SJSA1 (cell line): ENCODE data around the gene CAB39. TPM values are rescaled to one million over a fixed set of nuclear protein-coding genes. Genes with fewer than 3 reads are reported as not detected.
A peak's percentile ranks its signal among the peaks of the same experiment; 100 is the strongest.

Source experiments
- DNase-seq, 2 experiments: peaks; one replicate each; pipeline ENCODE4 v3.0.0-alpha.2; 2015 to 2020; ENCODE audit warnings: low spot score in 2 of 2, low read depth in 1 of 2
- H3K27ac ChIP-seq: fragments of 250-450 bp; sonication (Bioruptor Pico); 2 replicates; pipeline ENCODE4 v1.5.1; 2020; ENCODE audit warnings: mild to moderate bottlenecking, moderate library complexity
- H3K27me3 ChIP-seq: fragments of 250-450 bp; sonication (Bioruptor Pico); replicated peaks from 2 replicates; pipeline ENCODE4 v1.5.1; 2020; ENCODE audit warnings: mild to moderate bottlenecking, moderate library complexity
- H3K36me3 ChIP-seq: fragments of 250-450 bp; sonication (Bioruptor Pico); 2 replicates; pipeline ENCODE4 v1.5.1; 2020; ENCODE audit warnings: mild to moderate bottlenecking
- H3K4me1 ChIP-seq: fragments of 250-450 bp; sonication (Bioruptor Pico); replicated peaks from 2 replicates; pipeline ENCODE4 v1.6.1; 2021; ENCODE audit warnings: mild to moderate bottlenecking
- H3K4me3 ChIP-seq: fragments of 250-450 bp; sonication (Bioruptor Pico); 2 replicates; pipeline ENCODE4 v1.5.1; 2020; ENCODE audit warnings: mild to moderate bottlenecking
- H3K9me3 ChIP-seq: fragments of 250-450 bp; sonication (Bioruptor Pico); replicated peaks from 2 replicates; pipeline ENCODE4 v1.5.1; 2020; ENCODE audit warnings: mild to moderate bottlenecking
- total RNA-seq: library from RNA; depleted of rRNA; stranded (reverse); fragments of >200 nt; shearing (Covaris generic); gene quantifications from 2 replicates; pipeline ENCODE4 v1.2.3, GENCODE V29; 2014

CAB39 gene
- total RNA-seq, 1 experiment from 2014 or later = 108 TPM

- no peak for DNase-seq
- peaks cover 72% of the 10 kb centered on the region for H3K36me3 ChIP-seq
- no peaks in the 10 kb centered on the region for H3K27me3 ChIP-seq
- no peaks in the 10 kb centered on the region for H3K9me3 ChIP-seq
- peak overlapping the region; percentile 85; the same call in 1 of the 2 replicates for H3K27ac ChIP-seq
- H3K4me1 ChIP-seq = peaks cover 46% of the 10 kb centered on the region
- no peak overlapping the region for H3K4me3 ChIP-seq
These were observed 83.2 kb downstream of the CAB39 start for GRCh38 chr2:230795856-230796255.

GRCh38 chr2:230796280-230796862 lies 83.7 kb downstream of the CAB39 start:
- peaks cover 72% of the 10 kb centered on the region for H3K36me3 ChIP-seq
- no peaks in the 10 kb centered on the region for H3K27me3 ChIP-seq
- DNase-seq = no peak
- no peak overlapping the region for H3K4me3 ChIP-seq
- no peaks in the 10 kb centered on the region for H3K9me3 ChIP-seq
- peaks cover 46% of the 10 kb centered on the region for H3K4me1 ChIP-seq
- no peak overlapping the region for H3K27ac ChIP-seq

- Histone ChIP-seq H3K27ac (no peak overlapping the region), H3K27me3 (no peaks in the 10 kb centered on the region), H3K36me3 (peaks cover 67% of the 10 kb centered on the region), H3K4me3 (no peak overlapping the region), H3K9me3 (no peaks in the 10 kb centered on the region), H3K4me1 (peaks cover 40% of the 10 kb centered on the region)
- DNase-seq = no peak
These were observed 85.2 kb downstream of the CAB39 start for GRCh38 chr2:230797515-230798495.

- no peak overlapping the region for H3K27ac ChIP-seq
- peaks cover 29% of the 10 kb centered on the region for H3K4me1 ChIP-seq
- peak in 1 of 2 experiments; percentile 68 for DNase-seq
- H3K9me3 ChIP-seq = no peaks in the 10 kb centered on the region
- no peak overlapping the region for H3K4me3 ChIP-seq
- H3K36me3 ChIP-seq = peaks cover 63% of the 10 kb centered on the region
- no peaks in the 10 kb centered on the region for H3K27me3 ChIP-seq
These were observed 86.2 kb downstream of the CAB39 start for GRCh38 chr2:230798769-230799399.

GRCh38 chr2:230805353-230806017 lies 92.8 kb downstream of the CAB39 start:
- Histone ChIP-seq H3K27me3 (no peaks in the 10 kb centered on the region), H3K4me1 (no peaks in the 10 kb centered on the region), H3K27ac (no peak overlapping the region), H3K36me3 (peaks cover 69% of the 10 kb centered on the region), H3K4me3 (no peak overlapping the region), H3K9me3 (no peaks in the 10 kb centered on the region)
- no peak for DNase-seq

- no peak for DNase-seq
- no peak overlapping the region for H3K4me3 ChIP-seq
- no peak overlapping the region for H3K27ac ChIP-seq
- H3K36me3 ChIP-seq = peaks cover 74% of the 10 kb centered on the region
- no peaks in the 10 kb centered on the region for H3K4me1 ChIP-seq
- no peaks in the 10 kb centered on the region for H3K9me3 ChIP-seq
- H3K27me3 ChIP-seq = no peaks in the 10 kb centered on the region
These were observed 95.1 kb downstream of the CAB39 start for GRCh38 chr2:230807729-230808128.

GRCh38 chr2:230809015-230809414 lies 96.4 kb downstream of the CAB39 start:
- H3K4me3 ChIP-seq = no peak overlapping the region
- H3K27me3 ChIP-seq = no peaks in the 10 kb centered on the region
- no peak overlapping the region for H3K27ac ChIP-seq
- DNase-seq = no peak
- peaks cover 80% of the 10 kb centered on the region for H3K36me3 ChIP-seq
- no peaks in the 10 kb centered on the region for H3K9me3 ChIP-seq
- H3K4me1 ChIP-seq = no peaks in the 10 kb centered on the region

- Histone ChIP-seq H3K4me1 (no peaks in the 10 kb centered on the region; the same call in 1 of the 2 replicates), H3K27me3 (no peaks in the 10 kb centered on the region), H3K36me3 (peaks cover 84% of the 10 kb centered on the region), H3K4me3 (no peak overlapping the region), H3K9me3 (no peaks in the 10 kb centered on the region), H3K27ac (no peak overlapping the region)
- no peak for DNase-seq
These were observed 97.1 kb downstream of the CAB39 start for GRCh38 chr2:230809677-230810251.

GRCh38 chr2:230811508-230811907 lies 98.9 kb downstream of the CAB39 start:
- no peaks in the 10 kb centered on the region; the same call in 1 of the 2 replicates for H3K4me1 ChIP-seq
- peaks cover 83% of the 10 kb centered on the region for H3K36me3 ChIP-seq

GRCh38 chr2:230812033-230812432 lies 99.4 kb downstream of the CAB39 start:
- Histone ChIP-seq H3K4me1 (no peaks in the 10 kb centered on the region; the same call in 1 of the 2 replicates), H3K4me3 (no peak overlapping the region), H3K27ac (no peak overlapping the region), H3K27me3 (no peaks in the 10 kb centered on the region), H3K36me3 (peaks cover 83% of the 10 kb centered on the region), H3K9me3 (no peaks in the 10 kb centered on the region)
- DNase-seq = no peak

More at GRCh38 chr2:230811508-230811907, 98.9 kb downstream of the CAB39 start:
- Histone ChIP-seq H3K27ac (no peak overlapping the region), H3K4me3 (no peak overlapping the region), H3K27me3 (no peaks in the 10 kb centered on the region), H3K9me3 (no peaks in the 10 kb centered on the region)
- DNase-seq = no peak

GRCh38 chr2:230814616-230815015 lies 102.0 kb downstream of the CAB39 start:
- DNase-seq = peak in 1 of 2 experiments; percentile 26
- H3K4me3 ChIP-seq = no peak overlapping the region
- no peaks in the 10 kb centered on the region for H3K9me3 ChIP-seq
- H3K27me3 ChIP-seq = no peaks in the 10 kb centered on the region
- H3K36me3 ChIP-seq = peaks cover 88% of the 10 kb centered on the region
- no peaks in the 10 kb centered on the region; the same call in 1 of the 2 replicates for H3K4me1 ChIP-seq
- H3K27ac ChIP-seq = no peak overlapping the region

- Histone ChIP-seq H3K36me3 (peaks cover 89% of the 10 kb centered on the region), H3K27ac (no peak overlapping the region), H3K27me3 (no peaks in the 10 kb centered on the region), H3K4me3 (no peak overlapping the region), H3K4me1 (no peaks in the 10 kb centered on the region; the same call in 1 of the 2 replicates), H3K9me3 (no peaks in the 10 kb centered on the region)
- no peak for DNase-seq
These were observed 102.4 kb downstream of the CAB39 start for GRCh38 chr2:230815088-230815487.

- Histone ChIP-seq H3K36me3 (peaks cover 81% of the 10 kb centered on the region), H3K4me1 (no peaks in the 10 kb centered on the region; the same call in 1 of the 2 replicates), H3K4me3 (no peak overlapping the region), H3K27me3 (no peaks in the 10 kb centered on the region), H3K27ac (no peak overlapping the region), H3K9me3 (no peaks in the 10 kb centered on the region)
- no peak for DNase-seq
These were observed 104.1 kb downstream of the CAB39 start for GRCh38 chr2:230816735-230817134.
